A673 (cell line): ENCODE results near the gene HOXB1. TPM values are rescaled to one million over a fixed set of nuclear protein-coding genes. Genes with fewer than 3 reads are reported as not detected.

ENCODE experiments used
- BruUV-seq: library from RNA; stranded (reverse); fragments of 400-500 nt; replicated peaks from 2 replicates; lab custom pipeline; 2021; lab: Mats Ljungman, UMichigan
- CTCF ChIA-PET: fragments of 300-600 bp; sonication (Branson Sonifier 250); formaldehyde crosslinking; loops from one replicate; lab custom pipeline; 2022; ENCODE audit warnings: antibody characterized with exemption; lab: Charles Lee
- POLR2A ChIA-PET: fragments of 300-600 bp; sonication (Branson Sonifier 250); formaldehyde crosslinking; loops from one replicate; lab custom pipeline; 2022; ENCODE audit warnings: antibody characterized with exemption; ENCODE audit not compliant: low non-redundant PET; lab: Charles Lee
- DNase-seq: peaks from one replicate; pipeline ENCODE4 v3.0.0-alpha.2; 2015; ENCODE audit warnings: low spot score
- H3K27ac ChIP-seq: fragments of 200-600 bp; sonication (generic); 2 replicates; pipeline ENCODE4 v1.5.1; 2016; ENCODE audit warnings: mixed run types, low read depth, mild to moderate bottlenecking, mixed read lengths, antibody characterized with exemption, low read length; ENCODE audit not compliant: poor library complexity, severe bottlenecking
- H3K27me3 ChIP-seq: fragments of 200-600 bp; sonication (generic); replicated peaks from 2 replicates; pipeline ENCODE4 v1.6.1; 2017; ENCODE audit warnings: mixed run types, low read depth, mild to moderate bottlenecking, mixed read lengths, antibody characterized with exemption, low read length; ENCODE audit not compliant: insufficient read depth, poor library complexity
- H3K36me3 ChIP-seq: fragments of 200-600 bp; sonication (generic); 2 replicates; pipeline ENCODE4 v1.6.1; 2016; ENCODE audit warnings: mixed run types, mild to moderate bottlenecking, mixed read lengths, antibody characterized with exemption, low read length; ENCODE audit not compliant: insufficient read depth, poor library complexity, severe bottlenecking
- H3K4me1 ChIP-seq: fragments of 200-600 bp; sonication (generic); 2 replicates; pipeline ENCODE4 v1.6.1; 2017; ENCODE audit warnings: mixed run types, mild to moderate bottlenecking, mixed read lengths, antibody characterized with exemption, low read length; ENCODE audit not compliant: insufficient read depth, poor library complexity, severe bottlenecking
- H3K4me3 ChIP-seq: fragments of 200-600 bp; sonication (generic); 2 replicates; pipeline ENCODE4 v1.5.1; 2016; ENCODE audit warnings: low read depth, mixed run types, mild to moderate bottlenecking, mixed read lengths, low read length; ENCODE audit not compliant: poor library complexity, severe bottlenecking
- H3K9me3 ChIP-seq: fragments of 200-600 bp; sonication (generic); 2 replicates; pipeline ENCODE4 v1.6.1; 2016; ENCODE audit warnings: mixed run types, low read depth, mild to moderate bottlenecking, mixed read lengths, antibody characterized with exemption, low read length; ENCODE audit not compliant: poor library complexity, severe bottlenecking
- EZH2 ChIP-seq: fragments of 200-600 bp; sonication (generic); IDR thresholded peaks from 2 replicates; pipeline ENCODE4 v1.6.1; 2017; ENCODE audit warnings: borderline replicate concordance, low read depth, mild to moderate bottlenecking, mixed read lengths, antibody characterized with exemption, low read length; ENCODE audit not compliant: poor library complexity, severe bottlenecking
- intact Hi-C: fragments of 100-400 bp; cut with micrococcal nuclease; formaldehyde crosslinking; loops from one replicate; pipeline ENCODE4 v1.10.0; 2022; ENCODE audit not compliant: unreplicated experiment
- total RNA-seq: library from RNA; stranded (reverse); gene quantifications from 2 replicates; pipeline ENCODE4 v1.2.3, GENCODE V29; 2021
- TF ChIP-seq, protein P1 (sequence below): fragments of 300-800, 200-600 bp; sonication (generic); conservative IDR thresholded peaks from 2 replicates; pipeline ENCODE4 v1.5.1; 2017; ENCODE audit warnings: low read depth, mild to moderate bottlenecking, antibody characterized with exemption, low read length, moderate library complexity, mixed read lengths

HOXB1 gene
- total RNA-seq, 1 experiment from 2014 or later: not detected

GRCh38 chr17:48492401-48493298, 38.2 kb downstream of the HOXB1 start:
- no peak overlapping the region for H3K27ac ChIP-seq
- no TSS peak for BruUV-seq
- no peaks in the 10 kb centered on the region for H3K27me3 ChIP-seq
- no peaks in the 10 kb centered on the region for H3K36me3 ChIP-seq
- DNase-seq: peak; percentile 77
- H3K4me3 ChIP-seq: peak overlapping the region; percentile 16
- H3K9me3 ChIP-seq: no peaks in the 10 kb centered on the region
- POLR2A ChIA-PET: interaction anchor here (0.5 kb wide), 1 partner anchor 270 kb away, joined by 7 read pairs; no protein-coding TSS in a partner anchor
- TF ChIP-seq, protein P1, sequence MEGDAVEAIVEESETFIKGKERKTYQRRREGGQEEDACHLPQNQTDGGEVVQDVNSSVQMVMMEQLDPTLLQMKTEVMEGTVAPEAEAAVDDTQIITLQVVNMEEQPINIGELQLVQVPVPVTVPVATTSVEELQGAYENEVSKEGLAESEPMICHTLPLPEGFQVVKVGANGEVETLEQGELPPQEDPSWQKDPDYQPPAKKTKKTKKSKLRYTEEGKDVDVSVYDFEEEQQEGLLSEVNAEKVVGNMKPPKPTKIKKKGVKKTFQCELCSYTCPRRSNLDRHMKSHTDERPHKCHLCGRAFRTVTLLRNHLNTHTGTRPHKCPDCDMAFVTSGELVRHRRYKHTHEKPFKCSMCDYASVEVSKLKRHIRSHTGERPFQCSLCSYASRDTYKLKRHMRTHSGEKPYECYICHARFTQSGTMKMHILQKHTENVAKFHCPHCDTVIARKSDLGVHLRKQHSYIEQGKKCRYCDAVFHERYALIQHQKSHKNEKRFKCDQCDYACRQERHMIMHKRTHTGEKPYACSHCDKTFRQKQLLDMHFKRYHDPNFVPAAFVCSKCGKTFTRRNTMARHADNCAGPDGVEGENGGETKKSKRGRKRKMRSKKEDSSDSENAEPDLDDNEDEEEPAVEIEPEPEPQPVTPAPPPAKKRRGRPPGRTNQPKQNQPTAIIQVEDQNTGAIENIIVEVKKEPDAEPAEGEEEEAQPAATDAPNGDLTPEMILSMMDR: peak; percentile 82
- TF ChIP-seq EZH2: no peak
- CTCF ChIA-PET: interaction anchor here (1.1 to 1.5 kb wide), 2 partner anchors 71 to 95 kb away, joined by 5 to 8 read pairs; no protein-coding TSS in a partner anchor
- intact Hi-C loops: no loop called here
- no peaks in the 10 kb centered on the region for H3K4me1 ChIP-seq

- Histone ChIP-seq H3K27me3 (no peaks in the 10 kb centered on the region), H3K36me3 (no peaks in the 10 kb centered on the region), H3K9me3 (no peaks in the 10 kb centered on the region), H3K27ac (no peak overlapping the region), H3K4me1 (no peaks in the 10 kb centered on the region), H3K4me3 (no peak overlapping the region)
- intact Hi-C loops: no loop called here
- ChIA-PET POLR2A (no interaction called here), CTCF (interaction anchor here (0.7 to 1.1 kb wide), 3 partner anchors 25 to 475 kb away, joined by 4 to 6 read pairs (median 5); no protein-coding TSS in a partner anchor)
- BruUV-seq: no TSS peak
- TF ChIP-seq, protein P1: no peak
- no peak for TF ChIP-seq EZH2
- no peak for DNase-seq
Measured at GRCh38 chr17:48491527-48492273, 39.1 kb downstream of the HOXB1 start.

- TF ChIP-seq, protein P1: no peak
- no peak for TF ChIP-seq EZH2
- H3K4me1 ChIP-seq: no peaks in the 10 kb centered on the region
- POLR2A ChIA-PET: no interaction called here
- no peaks in the 10 kb centered on the region for H3K9me3 ChIP-seq
- H3K27ac ChIP-seq: no peak overlapping the region
- intact Hi-C loops: no loop called here
- no peak for DNase-seq
- no peak overlapping the region for H3K4me3 ChIP-seq
- H3K27me3 ChIP-seq: no peaks in the 10 kb centered on the region
- BruUV-seq: no TSS peak
- H3K36me3 ChIP-seq: no peaks in the 10 kb centered on the region
- CTCF ChIA-PET: no interaction called here
Measured at GRCh38 chr17:48490451-48490892, 40.3 kb downstream of the HOXB1 start.
